Superior temporal gyrus (tissue), 1 donor: ENCODE measurements around the gene FILIP1L.

Source experiments
- DNase-seq: peaks from one replicate; pipeline ENCODE4 v3.0.0-alpha.2; 2016; ENCODE audit errors: extremely low spot score

FILIP1L gene

GRCh38 chr3:99867594-99868310 is 246.5 kb downstream of the FILIP1L start:
- no peak for DNase-seq

GRCh38 chr3:99866261-99866761 is 248.0 kb downstream of the FILIP1L start:
- no peak for DNase-seq

DNA sequence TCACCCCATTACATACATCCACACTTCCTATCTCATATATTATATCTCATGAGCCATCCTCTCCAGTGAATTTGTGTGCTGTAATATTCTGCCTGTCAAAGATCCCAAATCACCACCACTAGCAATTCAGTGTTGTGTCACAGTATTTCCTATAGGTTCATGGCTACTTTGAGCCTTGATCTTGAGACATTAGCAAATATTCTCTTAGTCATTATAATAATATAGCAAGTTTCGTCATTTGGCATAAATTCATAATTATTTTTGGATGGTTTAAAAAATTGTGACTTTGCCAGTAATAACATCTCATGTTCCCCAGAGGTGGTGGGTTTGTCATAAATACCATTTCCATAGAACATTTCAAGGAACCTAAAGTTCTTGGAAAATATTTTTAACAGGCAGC is 249.0 kb downstream of the FILIP1L start:
- no peak for DNase-seq

DNA sequence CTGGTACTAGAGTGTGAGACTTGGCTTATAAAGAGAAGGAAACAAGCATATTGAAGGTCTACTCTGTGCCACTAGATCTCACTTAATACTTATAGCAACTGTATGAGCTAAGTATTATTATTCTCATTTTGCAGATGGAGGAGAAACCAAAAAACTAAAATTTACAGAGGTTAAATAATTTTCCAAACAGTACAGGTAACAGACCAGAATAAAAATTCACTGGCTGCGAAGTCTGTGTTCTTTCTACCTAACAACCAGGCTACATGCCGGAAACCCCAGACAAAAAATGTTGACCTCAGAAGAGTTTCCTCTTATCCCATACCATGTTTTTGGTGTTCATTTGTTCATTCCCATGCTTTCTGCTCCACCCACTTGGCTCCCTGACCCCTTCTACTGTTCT is 250.0 kb downstream of the FILIP1L start:
- no peak for DNase-seq

GRCh38 chr3:99863588-99863987 is 250.7 kb downstream of the FILIP1L start:
- no peak for DNase-seq

GRCh38 chr3:99863002-99863401 is 251.3 kb downstream of the FILIP1L start:
- DNase-seq: no peak

DNA sequence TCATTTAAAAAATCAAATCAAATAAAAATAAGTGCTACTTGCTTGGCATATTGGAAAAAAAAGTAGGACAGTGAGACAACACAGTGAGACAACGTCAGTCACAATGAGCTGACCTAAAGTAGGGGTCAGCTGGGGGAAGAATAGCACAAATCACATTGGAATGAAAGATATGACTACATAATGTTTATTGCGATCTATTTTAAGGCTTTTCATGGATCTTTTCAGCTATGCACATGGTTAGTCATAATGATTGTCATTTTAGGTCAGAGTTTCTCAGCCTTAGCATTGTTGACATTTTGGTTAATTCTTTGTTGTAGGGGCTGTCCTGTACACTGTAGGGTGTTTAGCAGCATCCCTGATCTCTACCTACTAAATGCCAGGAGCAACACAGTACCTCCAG is 252.1 kb downstream of the FILIP1L start:
- DNase-seq: no peak

GRCh38 chr3:99861216-99861615 is 253.1 kb downstream of the FILIP1L start:
- DNase-seq: no peak

GRCh38 chr3:99859825-99860224 is 254.5 kb downstream of the FILIP1L start:
- DNase-seq: no peak

- no peak for DNase-seq
Measured at GRCh38 chr3:99858469-99858868, 255.8 kb downstream of the FILIP1L start.

DNA sequence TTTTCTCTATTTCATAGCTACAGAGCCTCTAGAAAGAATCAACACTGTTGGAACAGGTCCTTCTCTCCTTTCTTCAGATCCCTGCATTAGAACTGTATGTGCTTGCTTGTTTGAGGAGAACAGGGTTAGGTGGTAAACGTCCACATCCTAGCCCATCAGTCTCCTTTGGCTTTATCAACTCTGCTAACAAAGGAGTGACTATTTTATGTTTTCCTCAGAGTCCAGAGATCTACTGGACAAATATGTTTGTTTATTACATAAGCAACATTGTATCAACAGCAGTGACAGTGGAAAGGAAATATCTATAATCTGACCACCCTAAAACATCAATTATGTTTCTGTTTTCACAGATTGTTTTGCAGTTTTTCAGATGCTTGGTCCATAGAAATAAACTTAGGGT is 257.0 kb downstream of the FILIP1L start:
- DNase-seq: no peak

GRCh38 chr3:99856437-99857220 is 257.7 kb downstream of the FILIP1L start:
- DNase-seq: no peak

DNA sequence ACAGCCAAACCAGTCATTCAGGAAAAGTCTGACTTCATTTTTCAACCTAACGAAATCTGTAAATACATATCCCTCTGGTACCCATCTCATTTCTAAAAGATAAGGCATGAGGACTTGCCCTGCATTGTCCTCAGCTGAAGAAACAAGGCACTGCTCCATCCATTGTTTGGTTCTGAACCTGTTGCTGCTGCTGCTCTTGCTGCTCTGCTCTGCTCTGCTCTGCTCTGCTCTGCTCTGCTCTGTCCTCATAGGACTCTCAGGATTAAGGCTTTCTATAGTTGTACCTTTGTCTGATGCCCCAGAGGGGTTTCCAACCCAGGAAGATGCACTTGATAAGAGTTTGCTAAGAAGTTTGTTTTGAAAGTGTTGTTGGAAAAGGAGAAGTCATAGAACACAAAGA is 258.4 kb downstream of the FILIP1L start:
- DNase-seq: no peak

DNA sequence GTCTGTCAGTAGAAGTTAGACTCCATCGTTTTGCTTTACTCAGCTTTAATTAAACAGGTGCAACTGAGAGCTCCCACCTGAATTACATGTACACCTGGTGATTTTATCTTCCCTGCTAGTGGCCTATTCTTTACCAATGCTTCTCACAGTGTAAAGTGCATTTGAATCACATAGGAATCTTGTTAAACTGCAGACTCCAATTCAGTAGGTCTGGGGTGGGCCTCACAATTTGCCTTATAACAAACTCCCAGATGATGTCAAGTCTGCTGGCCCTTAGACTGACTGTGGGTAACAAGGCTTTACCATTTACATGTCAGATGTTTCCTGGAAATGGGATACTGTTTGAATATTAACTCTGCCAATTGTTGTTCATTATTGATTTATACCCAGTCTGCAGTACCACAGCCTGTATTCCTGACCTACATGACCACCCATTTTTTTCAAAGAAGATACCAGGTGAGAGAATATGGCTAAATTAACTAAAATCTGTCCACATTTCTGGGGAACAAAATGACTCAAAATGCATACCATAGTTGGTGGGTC is 259.5 kb downstream of the FILIP1L start:
- no peak for DNase-seq

- no peak for DNase-seq
Measured at GRCh38 chr3:99852851-99853250, 261.4 kb downstream of the FILIP1L start.

- DNase-seq: no peak
Measured at GRCh38 chr3:99851955-99852354, 262.3 kb downstream of the FILIP1L start.

DNA sequence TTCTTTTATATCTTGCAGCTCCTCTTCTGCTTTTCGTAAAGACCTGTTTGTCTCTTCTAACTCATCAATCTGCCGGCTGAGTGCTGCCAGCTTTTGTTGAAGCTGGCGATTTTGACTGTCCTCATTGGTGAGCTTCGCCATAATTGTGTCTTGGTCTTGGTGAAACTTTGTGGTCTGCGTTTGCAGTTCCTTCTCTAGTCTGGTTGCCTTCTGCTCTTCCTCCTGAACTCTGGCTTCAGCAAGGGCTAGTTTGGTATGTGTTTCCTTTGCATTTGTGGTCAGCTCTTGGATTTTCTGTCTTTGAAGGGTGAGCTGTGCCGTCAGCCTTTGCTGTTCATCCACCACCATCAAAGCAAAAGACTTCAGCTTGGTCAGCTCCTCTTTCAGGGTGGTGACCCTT is 263.7 kb downstream of the FILIP1L start:
- no peak for DNase-seq

GRCh38 chr3:99848433-99848832 is 265.9 kb downstream of the FILIP1L start:
- no peak for DNase-seq

DNA sequence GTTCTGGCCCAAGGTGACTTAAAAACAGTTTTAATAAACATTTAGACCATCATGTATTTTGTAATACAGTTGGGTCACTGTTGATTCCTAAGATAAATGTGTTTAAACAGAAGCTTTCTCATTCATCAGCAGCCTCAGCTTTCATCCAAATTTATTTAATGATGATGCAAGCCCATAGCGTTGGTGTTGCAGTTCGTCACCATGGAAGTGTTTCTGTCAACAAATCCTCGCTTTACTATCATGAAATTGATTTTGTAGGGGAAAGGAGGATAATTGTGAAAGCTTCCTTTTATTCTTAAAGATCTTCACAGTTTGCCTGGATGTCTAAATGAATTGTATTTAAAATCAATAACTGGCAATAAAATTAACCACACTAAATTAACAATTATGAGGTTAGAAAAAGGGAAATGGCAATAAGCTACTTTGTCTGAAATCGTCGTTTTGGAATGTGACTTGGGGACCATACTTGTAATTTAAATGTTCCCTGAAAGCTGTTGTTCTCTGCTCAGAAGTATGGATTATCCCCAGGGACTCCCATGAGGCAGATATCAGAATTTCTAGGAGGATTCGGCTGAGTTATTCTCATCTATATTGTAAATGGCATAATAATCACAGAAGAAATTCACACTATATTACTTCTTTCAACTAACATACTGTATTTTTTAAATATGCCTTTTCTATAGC is 267.7 kb downstream of the FILIP1L start:
- DNase-seq: no peak

GRCh38 chr3:99845999-99846398 is 268.3 kb downstream of the FILIP1L start:
- DNase-seq: no peak

DNA sequence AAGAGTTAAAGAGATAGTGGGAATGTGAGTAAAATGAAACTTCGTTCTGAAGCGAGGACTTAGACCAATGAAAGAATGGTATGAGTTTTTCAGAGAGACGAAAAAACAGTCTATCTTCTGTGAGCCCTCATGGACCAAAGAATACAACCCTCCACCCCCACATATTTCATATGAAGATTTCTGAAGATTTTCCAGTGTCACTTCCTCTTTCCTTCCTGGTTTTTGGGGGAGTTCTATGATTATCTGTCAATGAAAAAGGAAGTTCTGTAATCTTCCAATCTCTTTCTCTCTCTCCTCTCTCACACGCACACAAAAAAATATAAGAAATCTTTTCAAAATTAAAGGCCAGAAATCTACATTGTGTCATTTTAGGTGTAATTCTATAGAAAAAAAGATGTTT is 269.0 kb downstream of the FILIP1L start:
- no peak for DNase-seq

DNA sequence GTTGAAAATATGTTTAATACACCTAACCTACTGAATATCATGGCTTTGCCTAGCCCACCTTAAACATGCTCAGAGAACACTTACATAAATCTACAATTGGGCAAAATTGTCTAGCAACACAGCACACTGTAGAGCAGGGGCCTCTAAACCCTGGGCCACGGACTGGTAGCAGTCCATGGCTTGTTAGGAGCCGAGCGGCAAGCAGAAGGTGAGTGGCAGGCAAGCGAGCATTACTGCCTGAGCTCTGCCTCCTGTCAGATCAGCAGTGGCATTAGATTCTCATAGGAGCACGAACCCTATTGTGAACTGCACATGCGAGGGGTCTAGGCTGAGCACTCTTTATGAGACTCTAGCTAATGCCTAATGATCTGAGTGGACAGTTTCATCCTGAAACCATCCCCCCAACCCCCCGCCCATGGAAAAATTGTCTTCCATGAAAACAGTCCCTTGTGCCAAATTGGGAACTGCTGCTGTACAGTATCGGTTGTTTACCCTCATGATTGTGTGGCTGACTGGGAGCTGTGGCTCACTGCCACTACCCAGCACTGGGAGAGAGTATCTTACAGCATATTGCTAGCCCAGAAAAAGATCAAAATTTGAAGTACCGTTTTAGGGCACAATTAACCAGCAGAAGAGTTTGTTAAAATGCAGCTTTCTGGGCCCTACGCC is 270.6 kb downstream of the FILIP1L start:
- no peak for DNase-seq
